IMR-90 (cell line): Measurements from ENCODE around the gene COL19A1. TPM values are rescaled to one million over a fixed set of nuclear protein-coding genes. Genes with fewer than 3 reads are reported as not detected.

Source experiments
- ATAC-seq: fragments of 200-7000 bp; cut with Tn5 transposase; 2 replicates; pipeline ENCODE4 v1.9.1; 2020; ENCODE audit warnings: low read depth, mild to moderate bottlenecking, moderate library complexity
- BruUV-seq: library from RNA; stranded (reverse); fragments of 400-500 nt; replicated peaks from 2 replicates; lab custom pipeline; 2021; lab: Mats Ljungman, UMichigan
- CTCF ChIA-PET: fragments of 300-600 bp; formaldehyde crosslinking; extraction: SDS; loops from one replicate; lab custom pipeline; 2021; ENCODE audit warnings: antibody characterized with exemption; lab: Yijun Ruan, JAX
- POLR2A ChIA-PET: fragments of 300-600 bp; sonication (Branson Sonifier 250); formaldehyde crosslinking; loops from one replicate; lab custom pipeline; 2022; ENCODE audit warnings: antibody characterized with exemption; ENCODE audit not compliant: unreplicated experiment; lab: Charles Lee
- DNase-seq: peaks from one replicate; pipeline ENCODE4 v3.0.0; 2013
- H2AFZ ChIP-seq: replicated peaks from 2 replicates; pipeline ENCODE3; 2013; ENCODE audit warnings: low read length, mild to moderate bottlenecking; ENCODE audit not compliant: poor library complexity
- H2AK5ac ChIP-seq: 2 replicates; pipeline ENCODE4 v1.6.1; 2013; ENCODE audit warnings: low read depth, low read length, inconsistent platforms
- H2AK9ac ChIP-seq: replicated peaks from 2 replicates; pipeline ENCODE3; 2013; ENCODE audit warnings: mild to moderate bottlenecking, low read depth, low read length, moderate library complexity; ENCODE audit not compliant: poor library complexity
- H2BK120ac ChIP-seq: 2 replicates; pipeline ENCODE4 v1.6.1; 2013; ENCODE audit warnings: low read depth, low read length, inconsistent platforms
- H2BK15ac ChIP-seq: 3 replicates; pipeline ENCODE4 v1.6.1; 2013; ENCODE audit warnings: low read depth, low read length, inconsistent platforms
- H2BK20ac ChIP-seq: 2 replicates; pipeline ENCODE4 v1.6.1; 2013; ENCODE audit warnings: low read depth, mild to moderate bottlenecking, inconsistent platforms, low read length, moderate library complexity
- H2BK5ac ChIP-seq: 2 replicates; pipeline ENCODE4 v1.6.1; 2013; ENCODE audit warnings: mild to moderate bottlenecking, low read depth, low read length, inconsistent platforms; ENCODE audit not compliant: poor library complexity, severe bottlenecking
- H3K14ac ChIP-seq: replicated peaks from 2 replicates; pipeline ENCODE4 v1.6.1; 2013; ENCODE audit warnings: low read depth, low read length, inconsistent platforms
- H3K18ac ChIP-seq: 2 replicates; pipeline ENCODE4 v1.6.1; 2013; ENCODE audit warnings: low read depth, low read length, control low read depth
- H3K23ac ChIP-seq: 2 replicates; pipeline ENCODE4 v1.6.1; 2013; ENCODE audit warnings: low read depth, low read length, inconsistent platforms
- H3K27ac ChIP-seq: 2 replicates; pipeline ENCODE4 v1.5.1; 2013; ENCODE audit warnings: mild to moderate bottlenecking, control low read depth, low read length; ENCODE audit not compliant: insufficient read depth
- H3K27me3 ChIP-seq: 2 replicates; pipeline ENCODE4 v1.6.1; 2013; ENCODE audit warnings: low read length; ENCODE audit not compliant: control insufficient read depth, insufficient read depth
- H3K36me3 ChIP-seq: 2 replicates; pipeline ENCODE4 v1.6.1; 2013; ENCODE audit warnings: low read length, mixed read lengths; ENCODE audit not compliant: control insufficient read depth, insufficient read depth
- H3K4ac ChIP-seq: 2 replicates; pipeline ENCODE4 v1.6.1; 2013; ENCODE audit warnings: low read depth, low read length, inconsistent platforms
- H3K4me1 ChIP-seq: 2 replicates; pipeline ENCODE4 v1.6.1; 2013; ENCODE audit warnings: low read length, mixed read lengths; ENCODE audit not compliant: control insufficient read depth, insufficient read depth
- H3K4me2 ChIP-seq: 2 replicates; pipeline ENCODE4 v1.6.1; 2013; ENCODE audit warnings: low read depth, mild to moderate bottlenecking, control low read depth, low read length, moderate library complexity
- H3K4me3 ChIP-seq: 2 replicates; pipeline ENCODE4 v1.5.1; 2013; ENCODE audit warnings: low read depth, mild to moderate bottlenecking, control low read depth, low read length, moderate library complexity; ENCODE audit not compliant: insufficient read depth
- H3K56ac ChIP-seq: 2 replicates; pipeline ENCODE4 v1.6.1; 2013; ENCODE audit warnings: low read length, inconsistent platforms; ENCODE audit not compliant: insufficient read depth; ENCODE audit errors: extremely low read depth
- H3K79me1 ChIP-seq, 2 experiments: 2 replicates each; pipeline ENCODE4 v1.6.1; 2013; ENCODE audit warnings: low read length in 2 of 2, inconsistent platforms in 1 of 2, low read depth in 1 of 2
- H3K9ac ChIP-seq: 2 replicates; pipeline ENCODE4 v1.6.1; 2013; ENCODE audit warnings: low read depth, low read length, control low read depth
- H3K9me1 ChIP-seq: 2 replicates; pipeline ENCODE4 v1.6.1; 2013; ENCODE audit warnings: low read length, inconsistent platforms; ENCODE audit not compliant: insufficient read depth
- H3K9me3 ChIP-seq: 2 replicates; pipeline ENCODE4 v1.6.1; 2013; ENCODE audit warnings: low read length; ENCODE audit not compliant: control insufficient read depth, insufficient read depth
- H4K20me1 ChIP-seq: 2 replicates; pipeline ENCODE4 v1.6.1; 2013; ENCODE audit warnings: low read length, inconsistent platforms; ENCODE audit not compliant: insufficient read depth
- H4K5ac ChIP-seq: 2 replicates; pipeline ENCODE4 v1.6.1; 2013; ENCODE audit warnings: mild to moderate bottlenecking, low read depth, low read length, control low read depth
- H4K8ac ChIP-seq, 2 experiments: 2 replicates each; pipeline ENCODE4 v1.6.1; 2013; ENCODE audit warnings: low read depth in 2 of 2, low read length in 2 of 2, control low read depth in 1 of 2, inconsistent platforms in 1 of 2
- H4K91ac ChIP-seq: 2 replicates; pipeline ENCODE4 v1.6.1; 2013; ENCODE audit warnings: low read depth, low read length, inconsistent platforms; ENCODE audit not compliant: insufficient read depth
- BHLHE40 ChIP-seq: fragments of 150-350 bp; IDR thresholded peaks from 2 replicates; pipeline ENCODE4 v1.6.1; 2016; ENCODE audit warnings: mild to moderate bottlenecking, low read depth, low read length
- CEBPB ChIP-seq: IDR thresholded peaks from 2 replicates; pipeline ENCODE4 v1.6.1; 2012; ENCODE audit warnings: low read depth, low read length, improper control_type of control experiment
- CHD1 ChIP-seq: IDR thresholded peaks from 2 replicates; pipeline ENCODE4 v1.6.1; 2012; ENCODE audit warnings: low read depth, low read length, improper control_type of control experiment
- FOS ChIP-seq: fragments of 150-350 bp; IDR thresholded peaks from 2 replicates; pipeline ENCODE4 v1.6.1; 2016; ENCODE audit warnings: low read depth, low read length
- MAZ ChIP-seq: IDR thresholded peaks from 2 replicates; pipeline ENCODE4 v1.6.1; 2012; ENCODE audit warnings: low read depth, mild to moderate bottlenecking, low read length, improper control_type of control experiment, moderate library complexity, borderline replicate concordance
- NFE2L2 ChIP-seq: fragments of 150-350 bp; IDR thresholded peaks from 2 replicates; pipeline ENCODE4 v1.6.1; 2016; ENCODE audit warnings: low read depth, mild to moderate bottlenecking, low read length
- POLR2A ChIP-seq: IDR thresholded peaks from 2 replicates; pipeline ENCODE4 v1.6.1; 2012; ENCODE audit warnings: mild to moderate bottlenecking, low read depth, low read length
- RAD21 ChIP-seq: IDR thresholded peaks from 2 replicates; pipeline ENCODE4 v1.6.1; 2012; ENCODE audit warnings: low read length, improper control_type of control experiment
- RCOR1 ChIP-seq: IDR thresholded peaks from 2 replicates; pipeline ENCODE4 v1.6.1; 2012; ENCODE audit warnings: mild to moderate bottlenecking, low read length, improper control_type of control experiment; ENCODE audit not compliant: insufficient replicate concordance
- RFX5 ChIP-seq: IDR thresholded peaks from 2 replicates; pipeline ENCODE4 v1.8.0; 2012; ENCODE audit warnings: low read depth, mild to moderate bottlenecking, low read length, moderate library complexity
- dilution Hi-C: fragments of 300-500 bp; cut with HindIII; formaldehyde crosslinking; loops from one replicate; pipeline ENCODE4 v1.14.3; 2018; ENCODE audit warnings: low sequenced_read_pairs; ENCODE audit not compliant: unreplicated experiment
- in situ Hi-C: fragments of 300-500 bp; cut with MboI; formaldehyde crosslinking; loops from 3 replicates; pipeline ENCODE4 v1.14.3; 2019; ENCODE audit warnings: low sequenced_read_pairs, inconsistent platforms, mixed read lengths
- intact Hi-C: fragments of 100-400 bp; cut with micrococcal nuclease; formaldehyde crosslinking; loops from 2 replicates; pipeline ENCODE4 v1.10.0; 2022
- polyA plus RNA-seq, 3 experiments: library from polyadenylated mRNA; depleted of rRNA; stranded (reverse); fragments of >200 nt; gene quantifications; 2 replicates each; pipeline ENCODE4 v1.2.3, GENCODE V29; 2012; ENCODE audit warnings: low replicate concordance in 1 of 3
- total RNA-seq: library from RNA; depleted of rRNA; stranded (reverse); fragments of >200 nt; gene quantifications from 2 replicates; pipeline ENCODE4 v1.2.3, GENCODE V29; 2012
- TF ChIP-seq, protein P1 (sequence below): fragments of 150-350 bp; IDR thresholded peaks from 2 replicates; pipeline ENCODE4 v1.6.1; 2016; ENCODE audit warnings: low read depth, mild to moderate bottlenecking, low read length, moderate library complexity, borderline replicate concordance
- TF ChIP-seq, protein P2 (sequence below): conservative IDR thresholded peaks from 2 replicates; pipeline ENCODE4 v1.5.1; 2012; ENCODE audit warnings: mild to moderate bottlenecking, low read depth, low read length, improper control_type of control experiment

Gene COL19A1
- total and polyA plus RNA-seq, 2 of the 4 experiments (the other 2 are of a cell fraction): under 0.01 TPM; not detected in 1

DNA sequence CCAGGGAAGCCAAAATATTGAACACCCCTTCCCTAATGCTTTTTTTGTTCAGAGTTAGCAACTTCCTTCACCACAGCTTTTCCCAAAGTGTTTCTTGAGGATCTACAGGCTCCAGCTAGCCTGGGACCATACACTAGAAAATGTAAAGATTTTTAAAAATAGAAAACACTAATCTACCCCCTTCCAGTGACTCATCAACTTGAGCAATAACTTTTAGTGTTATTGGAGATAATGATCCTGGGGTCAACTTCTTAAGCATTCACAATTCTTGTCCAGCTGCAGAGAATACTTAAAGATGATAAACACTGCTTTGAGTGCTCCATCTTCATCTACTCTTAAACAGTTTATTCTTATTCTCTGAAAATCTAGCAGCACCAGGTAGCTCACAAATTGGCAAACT, 304.9 kb downstream of the COL19A1 start:
- H3K27me3 ChIP-seq: no peaks in the 10 kb centered on the region
- H2AK9ac ChIP-seq: no peak overlapping the region
- no peak overlapping the region for H2BK5ac ChIP-seq
- no peak overlapping the region for H4K91ac ChIP-seq
- H2BK20ac ChIP-seq: no peak overlapping the region
- intact Hi-C loops: no loop called here
- H4K5ac ChIP-seq: no peak overlapping the region
- H4K20me1 ChIP-seq: no peaks in the 10 kb centered on the region
- H3K9ac ChIP-seq: no peak overlapping the region
- H3K23ac ChIP-seq: no peak overlapping the region
- H3K18ac ChIP-seq: no peak overlapping the region
- no peak overlapping the region for H2AFZ ChIP-seq
- no peak overlapping the region for H3K4ac ChIP-seq
- no peak overlapping the region for H3K27ac ChIP-seq
- ChIA-PET CTCF (interaction anchor here (0.8 kb wide), 1 partner anchor 12 kb away, joined by 3 read pairs; no protein-coding TSS in a partner anchor), POLR2A (no interaction called here)
- H2BK15ac ChIP-seq: no peak overlapping the region
- TF ChIP-seq RFX5 (no peak), RCOR1 (no peak), BHLHE40 (no peak), FOS (no peak), CEBPB (no peak), POLR2A (no peak), MAZ (no peak), RAD21 (no peak), NFE2L2 (no peak), CHD1 (no peak)
- TF ChIP-seq, protein P1, sequence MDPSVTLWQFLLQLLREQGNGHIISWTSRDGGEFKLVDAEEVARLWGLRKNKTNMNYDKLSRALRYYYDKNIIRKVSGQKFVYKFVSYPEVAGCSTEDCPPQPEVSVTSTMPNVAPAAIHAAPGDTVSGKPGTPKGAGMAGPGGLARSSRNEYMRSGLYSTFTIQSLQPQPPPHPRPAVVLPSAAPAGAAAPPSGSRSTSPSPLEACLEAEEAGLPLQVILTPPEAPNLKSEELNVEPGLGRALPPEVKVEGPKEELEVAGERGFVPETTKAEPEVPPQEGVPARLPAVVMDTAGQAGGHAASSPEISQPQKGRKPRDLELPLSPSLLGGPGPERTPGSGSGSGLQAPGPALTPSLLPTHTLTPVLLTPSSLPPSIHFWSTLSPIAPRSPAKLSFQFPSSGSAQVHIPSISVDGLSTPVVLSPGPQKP: no peak
- TF ChIP-seq, protein P2, sequence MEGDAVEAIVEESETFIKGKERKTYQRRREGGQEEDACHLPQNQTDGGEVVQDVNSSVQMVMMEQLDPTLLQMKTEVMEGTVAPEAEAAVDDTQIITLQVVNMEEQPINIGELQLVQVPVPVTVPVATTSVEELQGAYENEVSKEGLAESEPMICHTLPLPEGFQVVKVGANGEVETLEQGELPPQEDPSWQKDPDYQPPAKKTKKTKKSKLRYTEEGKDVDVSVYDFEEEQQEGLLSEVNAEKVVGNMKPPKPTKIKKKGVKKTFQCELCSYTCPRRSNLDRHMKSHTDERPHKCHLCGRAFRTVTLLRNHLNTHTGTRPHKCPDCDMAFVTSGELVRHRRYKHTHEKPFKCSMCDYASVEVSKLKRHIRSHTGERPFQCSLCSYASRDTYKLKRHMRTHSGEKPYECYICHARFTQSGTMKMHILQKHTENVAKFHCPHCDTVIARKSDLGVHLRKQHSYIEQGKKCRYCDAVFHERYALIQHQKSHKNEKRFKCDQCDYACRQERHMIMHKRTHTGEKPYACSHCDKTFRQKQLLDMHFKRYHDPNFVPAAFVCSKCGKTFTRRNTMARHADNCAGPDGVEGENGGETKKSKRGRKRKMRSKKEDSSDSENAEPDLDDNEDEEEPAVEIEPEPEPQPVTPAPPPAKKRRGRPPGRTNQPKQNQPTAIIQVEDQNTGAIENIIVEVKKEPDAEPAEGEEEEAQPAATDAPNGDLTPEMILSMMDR: no peak
- DNase-seq (no peak), ATAC-seq (no peak)
- H3K9me3 ChIP-seq: no peaks in the 10 kb centered on the region
- BruUV-seq: no TSS peak
- in situ Hi-C loops: no loop called here
- no peaks in the 10 kb centered on the region for H3K4me1 ChIP-seq
- no peaks in the 10 kb centered on the region for H3K36me3 ChIP-seq
- dilution Hi-C loops: no loop called here
- no peaks in the 10 kb centered on the region for H3K9me1 ChIP-seq
- no peak overlapping the region for H4K8ac ChIP-seq
- H3K4me2 ChIP-seq: no peak overlapping the region
- no peak overlapping the region for H3K14ac ChIP-seq
- H3K56ac ChIP-seq: no peak overlapping the region
- no peak overlapping the region for H2AK5ac ChIP-seq
- no peaks in the 10 kb centered on the region for H3K79me1 ChIP-seq
- no peak overlapping the region for H2BK120ac ChIP-seq
- H3K4me3 ChIP-seq: no peak overlapping the region
